ENCODE results near the gene CARD9. TPM values are rescaled to one million over a fixed set of nuclear protein-coding genes. Genes with fewer than 3 reads are reported as not detected.

The CARD9 gene
- total RNA-seq, 2 experiments from 2014 or later, result 0.92 to 1.7 TPM

DNA sequence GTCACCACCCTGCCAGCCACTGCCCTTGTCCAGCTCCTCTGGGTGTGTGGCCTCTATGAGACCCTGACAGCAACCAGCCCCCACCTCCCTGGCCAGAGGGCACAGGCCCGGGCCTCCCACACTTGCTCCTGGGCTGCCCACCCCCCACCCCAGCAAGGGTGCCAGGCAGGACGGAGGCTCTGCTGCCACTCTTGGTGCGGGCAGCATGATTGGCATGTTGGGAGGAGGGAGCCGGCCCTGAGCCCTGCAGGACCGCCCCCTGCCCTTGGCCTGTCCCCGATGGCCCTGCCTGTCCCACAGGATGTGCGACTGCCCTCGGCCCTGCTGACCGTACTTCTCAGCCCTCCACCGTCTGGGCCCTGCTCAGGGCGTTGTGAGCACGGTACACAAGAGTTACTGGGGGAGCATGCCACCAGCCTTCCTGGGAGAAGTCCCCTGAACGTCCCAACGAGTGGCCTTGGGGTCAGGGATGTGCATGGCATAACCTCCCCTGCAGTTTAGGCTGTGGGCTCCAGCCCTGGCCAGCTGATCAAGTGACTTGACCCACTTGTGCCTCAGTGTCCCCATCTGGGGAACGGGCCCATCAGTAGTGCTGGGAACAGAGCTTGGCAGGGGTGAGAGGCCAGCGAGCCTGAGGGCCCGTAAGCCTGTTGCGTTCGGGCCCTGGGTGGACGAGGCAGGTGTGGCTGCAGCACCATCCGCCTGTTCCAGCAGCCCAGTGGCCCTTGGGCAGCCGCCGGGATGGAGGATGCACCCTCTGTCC lies 30.2 kb downstream of the CARD9 start:
- intact Hi-C loops (cut with micrococcal nuclease; ENCODE audit: unreplicated experiment), result no loop called here
- TF ChIP-seq CTCF (conservative IDR thresholded peaks at IDR 0.05; ENCODE audit: low read length) (no peak), EZH2phosphoT487 (IDR thresholded peaks at IDR 0.05; ENCODE audit: borderline replicate concordance, low read depth, low read length) (no peak)
- Histone ChIP-seq H3K4me1 (ENCODE audit: insufficient read depth, low read length, poor library complexity, severe bottlenecking) (no peaks in the 10 kb centered on the region), H3K27ac (ENCODE audit: low read depth, low read length, poor library complexity, severe bottlenecking) (no peak overlapping the region), H3K36me3 (ENCODE audit: insufficient read depth, low read length) (no peaks in the 10 kb centered on the region), H3K9me3 (ENCODE audit: low read length) (no peaks in the 10 kb centered on the region), H3K4me3 (ENCODE audit: low read depth, low read length, poor library complexity, severe bottlenecking) (peak overlapping the region; percentile 52), H3K4me2 (ENCODE audit: low read length) (peak overlapping the region; percentile 54; the same call in 1 of the 2 replicates), H4K20me1 (ENCODE audit: insufficient read depth, low read length) (no peaks in the 10 kb centered on the region), H3K79me2 (ENCODE audit: insufficient read depth, low read depth, low read length) (no peaks in the 10 kb centered on the region), H3K9me2 (ENCODE audit: insufficient read depth, low read length) (no peaks in the 10 kb centered on the region), H2AFZ (ENCODE audit: low read length) (no peak overlapping the region)
- CTCF ChIA-PET (ENCODE audit: unreplicated experiment), result no interaction called here
- BruUV-seq (replicated peaks), result no TSS peak
- POLR2A ChIA-PET, result no interaction called here
- DNase-seq (ENCODE audit: low spot score), result no peak

- no peaks in the 10 kb centered on the region for H3K4me1 ChIP-seq (ENCODE audit: insufficient read depth, low read length, poor library complexity, severe bottlenecking)
- 0 out of 2 replicates have a peak, but pooled peaks have one; percentile 21 for TF ChIP-seq CTCF (conservative IDR thresholded peaks at IDR 0.05; ENCODE audit: low read length)
- TF ChIP-seq EZH2phosphoT487 (IDR thresholded peaks at IDR 0.05; ENCODE audit: borderline replicate concordance, low read depth, low read length), result no peak
- no peaks in the 10 kb centered on the region for H3K9me2 ChIP-seq (ENCODE audit: insufficient read depth, low read length)
- H2AFZ ChIP-seq (ENCODE audit: low read length), result no peak overlapping the region
- peak; percentile 82 for DNase-seq (ENCODE audit: low spot score)
- no peak overlapping the region for H3K27ac ChIP-seq (ENCODE audit: low read depth, low read length, poor library complexity, severe bottlenecking)
- POLR2A ChIA-PET, result no interaction called here
- intact Hi-C loops (cut with micrococcal nuclease; ENCODE audit: unreplicated experiment), result no loop called here
- no peaks in the 10 kb centered on the region for H3K9me3 ChIP-seq (ENCODE audit: low read length)
- no peaks in the 10 kb centered on the region for H3K36me3 ChIP-seq (ENCODE audit: insufficient read depth, low read length)
- H4K20me1 ChIP-seq (ENCODE audit: insufficient read depth, low read length), result no peaks in the 10 kb centered on the region
- H3K79me2 ChIP-seq (ENCODE audit: insufficient read depth, low read depth, low read length), result no peaks in the 10 kb centered on the region
- H3K4me3 ChIP-seq (ENCODE audit: low read depth, low read length, poor library complexity, severe bottlenecking), result peak overlapping the region; percentile 52
- CTCF ChIA-PET (ENCODE audit: unreplicated experiment), result no interaction called here
- no TSS peak for BruUV-seq (replicated peaks)
- peak overlapping the region; percentile 54 for H3K4me2 ChIP-seq (ENCODE audit: low read length)
Measured at GRCh38 chr9:136342181-136343120, 31.0 kb downstream of the CARD9 start.

All from OCI-LY7 (cell line).